Liver (tissue), 9 donors: ENCODE measurements around the gene PFAS. TPM values are rescaled to one million over a fixed set of nuclear protein-coding genes. Genes with fewer than 3 reads are reported as not detected.
"Not testable (repeated sequence)": the region's sequence is repeated elsewhere in the genome, so short reads cannot be mapped to it uniquely, and the experiment has no call there.

ENCODE experiments used
- DNase-seq: peaks from one replicate; pipeline ENCODE4 v3.0.0-alpha.2; 2017; ENCODE audit warnings: low spot score
- H3K27ac ChIP-seq, 2 donors: one replicate each; pipeline ENCODE4 v1.7.0; 2013; ENCODE audit warnings: inconsistent platforms in 2 of 2, low read length in 2 of 2, control low read depth in 1 of 2, low read depth in 1 of 2, mild to moderate bottlenecking in 1 of 2
- H3K27me3 ChIP-seq, 4 donors: one replicate each; pipeline versions ENCODE4 v1.6.1 to v1.7.0; 2013; ENCODE audit warnings: low read length in 3 of 4, inconsistent platforms in 1 of 4, mild to moderate bottlenecking in 1 of 4, moderate library complexity in 1 of 4; ENCODE audit not compliant: control insufficient read depth in 4 of 4, insufficient read depth in 4 of 4
- H3K36me3 ChIP-seq, 4 donors: one replicate each; pipeline versions ENCODE4 v1.6.1 to v1.7.0; 2013; ENCODE audit warnings: low read length in 3 of 4, mild to moderate bottlenecking in 3 of 4, low read depth in 1 of 4, moderate library complexity in 1 of 4; ENCODE audit not compliant: control insufficient read depth in 4 of 4, insufficient read depth in 3 of 4
- H3K4me1 ChIP-seq, 4 donors: one replicate each; pipeline versions ENCODE4 v1.6.1 to v1.7.0; 2013; ENCODE audit warnings: low read length in 3 of 4, mild to moderate bottlenecking in 3 of 4, moderate library complexity in 1 of 4; ENCODE audit not compliant: control insufficient read depth in 4 of 4, insufficient read depth in 4 of 4
- H3K4me3 ChIP-seq, 3 donors: one replicate each; pipeline versions ENCODE4 v1.6.1 to v1.7.0; 2013; ENCODE audit warnings: low read length in 3 of 3, control low read depth in 1 of 3, low read depth in 1 of 3, mild to moderate bottlenecking in 1 of 3
- H3K9ac ChIP-seq, 2 donors: one replicate each; pipeline ENCODE4 v1.7.0; 2013; ENCODE audit warnings: low read length in 2 of 2, mild to moderate bottlenecking in 2 of 2, moderate library complexity in 2 of 2, control low read depth in 1 of 2, low read depth in 1 of 2
- H3K9me3 ChIP-seq, 4 donors: one replicate each; pipeline versions ENCODE4 v1.6.1 to v1.7.0; 2013; ENCODE audit warnings: low read length in 3 of 4; ENCODE audit not compliant: control insufficient read depth in 4 of 4
- CTCF ChIP-seq: fragments of 150-350 bp; IDR thresholded peaks from 2 replicates; pipeline ENCODE4 v1.5.1; 2017; ENCODE audit warnings: improper control_type of control experiment, low read depth, low read length; ENCODE audit not compliant: missing input control
- EGR1 ChIP-seq, 2 donors: IDR thresholded peaks; 2 replicates each; pipeline ENCODE4 v1.6.1; 2016 to 2018; ENCODE audit warnings: antibody characterized with exemption in 2 of 2, low read depth in 2 of 2
- FOXA1 ChIP-seq: IDR thresholded peaks from 2 replicates; pipeline ENCODE4 v1.6.1; 2016; ENCODE audit warnings: antibody characterized with exemption
- FOXA2 ChIP-seq: IDR thresholded peaks from 2 replicates; pipeline ENCODE4 v1.6.1; 2016; ENCODE audit warnings: antibody characterized with exemption
- GABPA ChIP-seq, 2 donors: IDR thresholded peaks in 1 of 2; conservative IDR thresholded peaks in 1 of 2; 2 replicates each; pipeline ENCODE4 v1.6.1; 2016; ENCODE audit warnings: antibody characterized with exemption in 2 of 2, mild to moderate bottlenecking in 1 of 2, moderate library complexity in 1 of 2
- HNF4G ChIP-seq: IDR thresholded peaks from 2 replicates; pipeline ENCODE4 v1.6.1; 2016; ENCODE audit warnings: antibody characterized with exemption
- RAD21 ChIP-seq, 2 donors: IDR thresholded peaks; 2 replicates each; pipeline ENCODE4 v1.6.1; 2016; ENCODE audit warnings: antibody characterized with exemption in 2 of 2, mild to moderate bottlenecking in 2 of 2
- REST ChIP-seq: IDR thresholded peaks from 2 replicates; pipeline ENCODE4 v1.6.1; 2016; ENCODE audit warnings: antibody characterized with exemption, mild to moderate bottlenecking
- YY1 ChIP-seq: IDR thresholded peaks from 2 replicates; pipeline ENCODE4 v1.6.1; 2016; ENCODE audit warnings: antibody characterized with exemption, mild to moderate bottlenecking
- ZBTB33 ChIP-seq: IDR thresholded peaks from 2 replicates; pipeline ENCODE4 v1.6.1; 2016; ENCODE audit warnings: antibody characterized with exemption
- WGBS: extraction: QIAGEN DNeasy Blood & Tissue Kit; methylation state at CpG from one replicate; pipeline ENCODE4 v1.1.7; 2013; 5-methylcytosine and 5-hydroxymethylcytosine counted together
- polyA plus RNA-seq, 2 donors: library from polyadenylated mRNA; stranded (reverse) in 1 of 2; unstranded in 1 of 2; fragments of 200-250 nt in 1 of 2; fragments of >200 nt in 1 of 2; fragmentation: Nextera tagmentation in 1 of 2; extraction: Ambion mirVana in 1 of 2; gene quantifications; one replicate each; pipeline versions ENCODE4 v1.2.1 to v1.2.3, GENCODE V29; 2013 to 2015
- total RNA-seq, 2 donors: library from RNA; depleted of rRNA; stranded (reverse); fragments of >200 nt; gene quantifications; one replicate each; pipeline ENCODE4 v1.2.3, GENCODE V29; 2014
- donor health status: healthy.
- donor health status: healthy.
- donor health status: healthy.
- donor health status: healthy.
- donor health status: healthy.

PFAS gene
- total and polyA plus RNA-seq, 4 donors: 6.0 to 18.5 (median 10.8) TPM

- TF ChIP-seq YY1 (no peak), FOXA1 (no peak), EGR1 (IDR thresholded peaks at IDR 0.05; ENCODE audit: low read depth in 2 of 2) (no peak), HNF4G (no peak), REST (no peak), GABPA (IDR thresholded peaks at IDR 0.05 in 1 of 2, conservative IDR thresholded peaks at IDR 0.05 in 1 of 2) (no peak), FOXA2 (no peak), ZBTB33 (no peak)
- peak overlapping the region; percentile 100 for H3K27ac ChIP-seq
- WGBS: 26% methylated on average over 10 of the region's 10 CpGs
- peak overlapping the region; percentile 90 to 98 for H3K9ac ChIP-seq
- peaks cover 0 to 6% (median 3%) of the 10 kb centered on the region in 4 donors for H3K36me3 ChIP-seq
- DNase-seq: no peak
- peak overlapping the region; percentile 70 to 96 (median 80) for H3K4me3 ChIP-seq
- H3K9me3 ChIP-seq: no peaks in the 10 kb centered on the region
- H3K4me1 ChIP-seq: peaks cover 0 to 20% (median 11%) of the 10 kb centered on the region in 4 donors
- H3K27me3 ChIP-seq: no peaks in the 10 kb centered on the region
Observed at GRCh38 chr17:8249621-8250500, 772 bp downstream of the PFAS start.

- H3K27ac ChIP-seq, H3K4me3 ChIP-seq, H3K27me3 ChIP-seq, DNase-seq, H3K9me3 ChIP-seq, H3K9ac ChIP-seq: not testable (repeated sequence)
- 87% methylated on average over 2 of the region's 2 CpGs for WGBS
- Histone ChIP-seq H3K4me1 (peaks cover 0 to 20% (median 10%) of the 10 kb centered on the region in 4 donors), H3K36me3 (peaks cover 0 to 17% (median 7%) of the 10 kb centered on the region in 4 donors)
Observed at GRCh38 chr17:8251411-8251810, 2.3 kb downstream of the PFAS start.

GRCh38 chr17:8253801-8254200 lies 4.7 kb downstream of the PFAS start:
- WGBS: 42% methylated on average over 8 of the region's 8 CpGs
- no peak overlapping the region for H3K4me3 ChIP-seq
- H3K9me3 ChIP-seq: no peaks in the 10 kb centered on the region
- H3K27ac ChIP-seq: no peak overlapping the region
- peaks cover 0 to 13% (median 8%) of the 10 kb centered on the region in 4 donors for H3K4me1 ChIP-seq
- no peak for DNase-seq
- H3K27me3 ChIP-seq: no peaks in the 10 kb centered on the region
- peak; percentile 87 for TF ChIP-seq RAD21 (IDR thresholded peaks at IDR 0.05)
- no peak for TF ChIP-seq YY1
- TF ChIP-seq EGR1 (IDR thresholded peaks at IDR 0.05; ENCODE audit: low read depth in 2 of 2): no peak
- peak; percentile 63 for TF ChIP-seq CTCF
- H3K9ac ChIP-seq: no peak overlapping the region
- H3K36me3 ChIP-seq: peaks cover 3 to 24% (median 9%) of the 10 kb centered on the region in 4 donors
